D341Med (cell line): ENCODE data around the gene ALDH16A1.

Source experiments
- DNase-seq: peaks from one replicate; pipeline ENCODE4 v3.0.0; 2012; ENCODE audit warnings: low spot score

The ALDH16A1 gene

GRCh38 chr19:49488863-49489537 is 36.0 kb downstream of the ALDH16A1 start:
- no peak for DNase-seq

GRCh38 chr19:49489601-49490167 is 36.7 kb downstream of the ALDH16A1 start:
- no peak for DNase-seq

- no peak for DNase-seq
Observed at GRCh38 chr19:49490287-49491029, 37.4 kb downstream of the ALDH16A1 start.

GRCh38 chr19:49491030-49491803 is 38.2 kb downstream of the ALDH16A1 start:
- DNase-seq = no peak

GRCh38 chr19:49491804-49492572 is 39.0 kb downstream of the ALDH16A1 start:
- no peak for DNase-seq

GRCh38 chr19:49492573-49493405 is 39.8 kb downstream of the ALDH16A1 start:
- no peak for DNase-seq

- DNase-seq = no peak
Observed at GRCh38 chr19:49496574-49497008, 43.6 kb downstream of the ALDH16A1 start.

- DNase-seq = peak; percentile 65
Observed at GRCh38 chr19:49497047-49497788, 44.2 kb downstream of the ALDH16A1 start.

GRCh38 chr19:49497789-49498103 is 44.7 kb downstream of the ALDH16A1 start:
- DNase-seq = no peak

- DNase-seq = no peak
Observed at GRCh38 chr19:49498475-49498874, 45.5 kb downstream of the ALDH16A1 start.

- no peak for DNase-seq
Observed at GRCh38 chr19:49499030-49499670, 46.1 kb downstream of the ALDH16A1 start.

GRCh38 chr19:49502866-49503581 is 50.0 kb downstream of the ALDH16A1 start:
- DNase-seq = peak; percentile 59

GRCh38 chr19:49503582-49503962 is 50.5 kb downstream of the ALDH16A1 start:
- DNase-seq = no peak

- DNase-seq = peak; percentile 86
Observed at GRCh38 chr19:49506575-49507105, 53.6 kb downstream of the ALDH16A1 start.

- no peak for DNase-seq
Observed at GRCh38 chr19:49507803-49508494, 54.9 kb downstream of the ALDH16A1 start.

GRCh38 chr19:49512970-49513745 is 60.1 kb downstream of the ALDH16A1 start:
- peak; percentile 70 for DNase-seq

GRCh38 chr19:49513746-49514118 is 60.7 kb downstream of the ALDH16A1 start:
- peak; percentile 42 for DNase-seq
